Non-pigmented ciliary epithelial cell (primary cell): Measurements from ENCODE around the gene RNF166.

Experiments
- DNase-seq: peaks from one replicate; pipeline ENCODE4 v3.0.0-alpha.2; 2010; ENCODE audit warnings: low read depth

The RNF166 gene, protein sequence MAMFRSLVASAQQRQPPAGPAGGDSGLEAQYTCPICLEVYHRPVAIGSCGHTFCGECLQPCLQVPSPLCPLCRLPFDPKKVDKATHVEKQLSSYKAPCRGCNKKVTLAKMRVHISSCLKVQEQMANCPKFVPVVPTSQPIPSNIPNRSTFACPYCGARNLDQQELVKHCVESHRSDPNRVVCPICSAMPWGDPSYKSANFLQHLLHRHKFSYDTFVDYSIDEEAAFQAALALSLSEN

DNA sequence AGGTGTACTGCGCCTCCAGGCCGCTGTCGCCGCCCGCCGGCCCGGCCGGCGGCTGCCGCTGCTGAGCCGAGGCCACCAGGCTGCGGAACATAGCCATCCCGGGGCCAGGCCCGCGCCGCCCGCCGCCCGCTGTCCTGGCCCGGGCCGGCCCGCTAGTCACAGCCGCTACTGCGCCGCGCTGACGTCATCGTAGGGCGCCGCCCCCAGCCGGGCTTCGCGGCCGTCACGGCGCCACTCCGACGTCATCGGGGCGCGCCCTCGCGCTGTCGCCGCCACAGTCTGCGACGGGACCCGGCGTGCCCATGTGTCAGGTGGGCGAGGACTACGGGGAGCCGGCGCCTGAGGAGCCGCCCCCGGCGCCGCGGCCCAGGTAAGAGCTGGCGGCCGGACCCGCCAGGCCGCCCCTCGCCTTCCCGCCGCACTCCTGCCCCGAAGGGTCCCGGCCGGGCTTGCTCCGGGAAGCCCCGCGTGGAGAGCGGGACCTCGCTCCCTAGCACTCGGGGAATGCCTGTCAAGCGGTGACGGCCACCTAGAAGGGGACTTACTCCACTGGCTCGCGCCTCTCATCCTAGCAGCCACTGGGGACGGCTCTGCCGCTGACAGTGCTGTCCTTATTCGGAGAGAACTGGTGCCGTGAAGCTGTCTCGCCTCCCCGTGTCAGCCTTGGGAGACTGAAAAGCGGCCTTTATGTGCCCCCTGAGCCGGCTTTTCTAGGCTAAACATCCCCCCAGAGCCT is at the start of gene RNF166, which contains the start of gene CTU2:
Gene RNF166, minus strand, starts transcription at position 180 of the 736 bp plus-strand sequence. Its CDS starts 83 bp downstream, at position 97.
Gene CTU2, plus strand, starts transcription at position 275 of the 736 bp plus-strand sequence. Its CDS starts 28 bp downstream, at position 303.
- DNase-seq, result no peak

DNA sequence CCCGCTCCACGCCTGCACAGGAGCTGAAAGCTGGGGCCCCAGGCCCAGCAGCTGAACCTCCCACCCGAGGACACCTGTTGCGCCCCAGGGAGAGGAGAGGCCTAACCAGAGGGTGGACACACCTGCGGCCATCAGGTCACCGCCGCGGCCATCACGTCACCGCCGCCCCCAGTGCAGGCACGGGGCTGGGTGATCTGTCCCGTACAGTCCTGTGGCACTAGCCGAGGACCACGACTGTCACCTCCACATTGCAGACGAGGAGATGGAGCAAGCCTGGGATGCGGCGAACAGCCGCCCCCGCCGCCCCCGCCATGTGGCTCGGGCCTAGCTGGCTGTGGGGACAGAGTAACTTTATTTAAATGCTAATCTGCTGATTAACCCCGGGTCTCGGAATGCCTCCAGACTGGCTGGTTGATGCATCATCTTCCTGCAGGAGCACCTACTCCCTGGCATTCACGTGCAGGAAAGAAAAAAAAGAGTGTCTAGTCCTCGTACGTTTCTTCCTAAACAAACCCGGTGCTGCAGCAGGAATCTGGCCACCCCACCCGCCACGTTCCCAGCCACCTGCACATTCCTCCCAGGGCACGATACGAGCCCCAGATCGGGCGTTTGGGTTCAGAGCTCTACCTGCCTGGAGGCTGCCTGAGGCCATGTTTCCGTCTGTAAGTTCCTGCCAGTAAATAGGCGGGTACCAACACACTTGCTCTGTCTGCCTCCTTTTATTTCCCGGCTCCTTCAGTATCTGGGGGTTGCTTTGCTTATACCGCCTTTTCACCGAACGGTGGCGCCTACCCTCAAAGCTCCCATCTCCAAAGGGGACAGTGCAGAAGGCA is 48.9 kb upstream of the RNF166 start:
- DNase-seq, result no peak

DNA sequence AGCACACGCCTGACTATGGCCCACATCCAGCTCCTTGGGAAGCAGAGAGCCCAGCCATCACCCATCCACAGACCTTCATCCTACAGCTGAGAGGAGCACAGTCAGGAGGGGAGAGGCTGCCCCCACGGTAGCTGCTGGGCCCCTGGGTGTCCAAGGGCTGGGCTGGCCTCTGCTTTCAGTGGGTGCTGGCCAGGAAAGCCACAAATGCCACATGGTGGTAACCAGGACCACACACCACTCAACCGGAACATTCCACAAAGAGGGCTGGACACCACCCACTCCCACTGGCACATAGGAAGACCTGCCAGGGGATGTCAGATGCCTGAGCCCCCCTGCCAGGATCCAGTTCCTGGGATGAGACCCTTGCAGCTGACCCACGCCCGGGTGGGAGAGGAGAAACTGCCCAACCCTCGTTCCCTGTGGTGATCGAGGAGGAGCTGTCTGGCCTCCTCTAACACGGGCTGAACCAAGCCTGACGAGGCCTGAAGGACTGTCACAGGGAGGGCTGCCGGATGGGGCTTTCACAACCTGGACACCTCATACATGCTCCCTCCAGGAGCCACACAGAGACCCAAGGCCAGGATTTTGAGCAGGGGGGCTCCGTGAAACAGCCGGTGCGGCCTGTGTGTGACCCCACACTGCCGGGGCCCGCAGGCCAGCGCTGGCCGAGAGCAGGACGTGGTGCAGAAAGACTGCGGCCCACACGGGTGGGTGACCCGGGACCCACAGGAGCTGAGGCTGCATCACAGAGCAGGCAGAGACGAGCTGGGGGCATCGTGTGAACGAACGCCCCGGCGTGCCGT is 48.1 kb upstream of the RNF166 start:
- DNase-seq, result no peak

DNA sequence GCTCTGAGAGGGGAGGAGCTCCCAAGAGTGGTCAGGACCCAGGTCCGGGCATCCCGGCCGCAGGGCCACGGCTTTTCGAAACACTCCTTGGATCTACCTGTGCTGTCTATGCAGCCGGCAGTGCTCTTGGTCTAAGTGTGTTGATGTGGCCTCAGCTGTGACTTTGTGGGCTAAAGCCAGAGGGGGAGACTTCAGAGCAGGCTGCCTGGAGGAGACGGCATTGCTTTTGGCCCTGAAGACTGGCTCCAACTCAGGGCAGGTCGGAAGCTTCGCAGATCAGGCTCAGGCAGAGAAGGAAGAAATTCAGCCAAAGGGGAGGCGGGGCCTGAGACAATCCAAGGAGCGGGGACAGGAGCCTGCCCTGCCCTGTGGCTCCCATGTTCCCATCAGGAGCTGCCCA is 47.4 kb upstream of the RNF166 start:
- DNase-seq, result no peak

DNA sequence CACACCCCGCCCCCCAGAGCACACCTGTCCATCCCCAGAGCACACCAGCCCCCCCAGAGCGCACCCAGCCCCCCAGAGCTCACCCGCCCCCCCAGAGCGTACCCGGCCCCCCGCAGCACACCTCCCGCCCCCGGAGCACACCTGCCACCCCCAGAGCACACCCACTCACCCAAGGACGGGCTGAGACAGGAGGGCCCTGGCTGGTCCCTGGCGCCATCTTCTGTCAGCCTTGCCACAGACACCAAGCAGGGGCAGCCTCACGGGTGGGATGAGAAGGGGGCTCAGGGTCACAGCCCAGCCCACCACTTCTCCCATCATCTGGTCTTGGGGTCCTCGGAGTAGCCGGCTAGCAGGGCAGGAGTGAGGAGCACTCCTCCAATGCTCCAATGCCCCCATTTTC is 47.0 kb upstream of the RNF166 start:
- DNase-seq, result no peak

DNA sequence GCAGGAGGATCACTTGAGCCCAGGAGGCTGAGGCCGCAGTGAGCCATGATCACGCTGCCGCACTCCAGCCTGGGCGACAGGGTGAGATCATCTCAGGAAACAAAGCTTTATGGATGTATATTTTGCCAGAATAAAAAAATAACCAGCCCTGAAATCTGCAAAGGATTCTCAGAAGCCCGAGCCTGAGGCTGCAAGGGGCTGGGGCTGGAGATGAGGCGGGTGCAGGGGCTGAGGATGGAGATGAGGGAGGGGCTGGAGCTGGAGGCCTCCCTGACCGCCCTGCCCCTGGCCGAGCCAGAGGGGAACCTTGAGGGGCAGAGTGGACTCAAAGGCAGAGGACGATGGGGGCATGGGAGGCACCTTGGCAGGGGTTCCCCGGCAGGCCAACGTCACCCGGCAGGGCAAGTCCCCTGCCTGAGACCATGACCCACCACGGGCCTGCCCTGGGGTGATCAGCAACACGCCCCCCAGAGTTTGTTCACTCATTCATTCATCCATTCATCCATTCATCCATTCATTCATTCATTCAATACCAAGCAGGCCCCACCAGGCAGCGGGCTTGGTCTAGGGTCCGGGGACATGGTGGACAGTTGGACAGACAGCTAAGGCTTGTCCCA is 46.3 kb upstream of the RNF166 start:
- DNase-seq, result no peak

DNA sequence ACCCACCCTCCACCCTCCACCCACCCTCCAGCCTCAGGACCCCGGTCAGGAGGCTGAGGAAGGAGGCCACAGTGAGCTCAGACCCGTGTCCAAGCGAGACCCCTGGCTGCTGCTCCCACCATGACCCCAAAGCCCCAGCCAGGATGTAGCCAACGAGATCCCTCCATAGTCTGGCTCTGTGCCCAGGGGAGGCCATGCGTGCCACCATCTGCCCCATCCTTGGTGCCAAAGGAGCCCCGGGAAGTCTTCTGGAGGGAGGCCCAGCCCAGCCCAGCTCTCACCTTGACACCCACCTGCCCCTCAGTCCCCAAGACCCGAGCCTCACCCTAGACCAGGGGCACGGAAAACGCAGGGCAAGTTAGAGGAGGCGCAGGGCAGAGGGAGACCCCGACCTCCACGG is 44.6 kb upstream of the RNF166 start:
- DNase-seq, result no peak

DNA sequence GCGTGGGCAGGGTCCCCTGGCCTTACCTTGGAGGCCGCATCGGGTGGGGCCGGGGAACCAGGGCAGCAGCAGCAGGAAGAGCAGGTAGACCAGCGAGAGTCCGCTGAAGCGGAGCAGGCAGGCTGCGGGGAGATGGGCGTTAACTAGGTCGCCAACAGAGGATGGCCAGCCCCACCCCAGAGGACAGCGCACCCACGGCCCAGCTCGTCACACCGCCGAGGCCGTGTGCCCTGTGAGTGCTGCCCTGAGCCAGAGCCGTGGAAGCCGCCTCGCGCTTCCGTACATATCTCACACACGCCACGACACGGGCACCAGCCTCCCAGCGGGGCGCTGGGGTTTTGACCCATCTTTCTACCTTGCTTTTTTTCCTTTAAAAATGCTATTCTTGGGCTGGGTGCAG is 43.1 kb upstream of the RNF166 start:
- DNase-seq, result no peak

DNA sequence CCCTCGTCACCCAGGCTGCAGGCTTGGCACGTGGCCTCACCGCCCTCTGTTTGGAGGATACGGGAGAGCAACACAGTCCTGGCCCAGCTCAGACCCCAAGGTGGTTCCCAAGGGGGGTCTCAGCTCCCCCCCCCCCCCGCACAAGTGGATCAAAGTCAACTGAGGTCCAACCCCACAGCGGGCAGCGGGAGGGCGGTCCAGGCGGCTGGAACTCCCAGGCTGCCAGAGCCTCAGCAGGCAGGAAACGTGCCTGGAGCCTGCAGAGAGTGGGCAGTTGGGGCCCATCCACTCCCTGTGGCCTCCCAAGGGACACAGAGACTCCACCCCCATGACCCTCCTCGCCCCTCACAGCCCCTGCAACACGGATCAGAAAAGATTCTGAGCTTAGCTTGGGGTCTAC is 42.2 kb upstream of the RNF166 start:
- no peak for DNase-seq

DNA sequence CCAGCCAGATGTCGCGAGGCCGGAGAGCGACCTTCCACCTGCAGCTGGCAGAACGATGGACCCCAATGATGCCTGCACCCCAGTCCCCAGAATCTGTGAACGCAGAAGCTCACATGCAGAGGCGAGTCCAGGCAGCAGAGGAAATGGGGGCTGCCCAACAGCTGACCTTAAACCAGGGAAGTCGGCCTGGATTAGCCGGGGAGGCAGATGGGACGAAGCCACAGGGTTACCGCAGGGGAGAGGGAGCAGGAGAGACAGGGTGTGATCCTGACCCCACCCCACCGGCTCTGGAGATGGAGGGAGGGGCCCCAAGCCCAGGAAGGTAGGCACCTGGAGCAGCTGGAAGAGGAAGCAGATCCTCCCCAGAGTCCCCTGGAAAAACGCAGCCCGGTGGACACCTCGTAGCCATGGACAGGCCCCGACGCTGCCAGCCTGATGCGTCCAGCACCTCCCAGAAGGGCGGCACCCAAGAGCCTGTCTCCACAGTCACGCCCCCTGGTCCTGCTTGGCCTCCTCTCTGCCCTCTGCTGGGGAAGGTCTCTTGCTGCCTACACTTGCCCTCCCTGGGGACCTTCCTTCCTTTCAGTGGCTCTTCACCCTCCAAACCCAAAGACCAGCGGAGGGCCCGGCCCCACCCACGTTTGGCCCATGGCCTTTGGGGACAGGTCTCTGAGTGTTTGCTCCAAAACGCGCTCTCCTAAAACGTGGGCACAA is 41.5 kb upstream of the RNF166 start:
- DNase-seq, result no peak

DNA sequence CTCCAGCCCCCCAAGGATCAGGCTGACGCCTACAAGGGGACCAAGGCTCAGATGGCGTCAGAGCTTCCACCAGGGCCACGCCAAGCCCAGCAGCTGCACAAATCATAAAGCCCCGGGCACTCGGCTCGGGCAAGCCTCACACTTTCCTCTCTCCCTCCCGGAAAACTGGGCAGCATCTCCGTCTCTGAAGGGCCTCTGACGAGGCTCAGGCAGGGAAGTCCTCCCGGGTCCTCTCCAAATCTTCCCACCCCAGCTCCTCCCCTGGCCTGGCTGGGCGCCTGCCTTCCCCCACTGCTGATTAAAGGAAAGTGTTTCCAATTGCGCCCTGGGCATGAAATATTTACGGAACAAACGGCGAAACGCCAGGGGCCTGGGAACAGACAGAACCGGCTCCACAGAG is 40.3 kb upstream of the RNF166 start:
- no peak for DNase-seq

DNA sequence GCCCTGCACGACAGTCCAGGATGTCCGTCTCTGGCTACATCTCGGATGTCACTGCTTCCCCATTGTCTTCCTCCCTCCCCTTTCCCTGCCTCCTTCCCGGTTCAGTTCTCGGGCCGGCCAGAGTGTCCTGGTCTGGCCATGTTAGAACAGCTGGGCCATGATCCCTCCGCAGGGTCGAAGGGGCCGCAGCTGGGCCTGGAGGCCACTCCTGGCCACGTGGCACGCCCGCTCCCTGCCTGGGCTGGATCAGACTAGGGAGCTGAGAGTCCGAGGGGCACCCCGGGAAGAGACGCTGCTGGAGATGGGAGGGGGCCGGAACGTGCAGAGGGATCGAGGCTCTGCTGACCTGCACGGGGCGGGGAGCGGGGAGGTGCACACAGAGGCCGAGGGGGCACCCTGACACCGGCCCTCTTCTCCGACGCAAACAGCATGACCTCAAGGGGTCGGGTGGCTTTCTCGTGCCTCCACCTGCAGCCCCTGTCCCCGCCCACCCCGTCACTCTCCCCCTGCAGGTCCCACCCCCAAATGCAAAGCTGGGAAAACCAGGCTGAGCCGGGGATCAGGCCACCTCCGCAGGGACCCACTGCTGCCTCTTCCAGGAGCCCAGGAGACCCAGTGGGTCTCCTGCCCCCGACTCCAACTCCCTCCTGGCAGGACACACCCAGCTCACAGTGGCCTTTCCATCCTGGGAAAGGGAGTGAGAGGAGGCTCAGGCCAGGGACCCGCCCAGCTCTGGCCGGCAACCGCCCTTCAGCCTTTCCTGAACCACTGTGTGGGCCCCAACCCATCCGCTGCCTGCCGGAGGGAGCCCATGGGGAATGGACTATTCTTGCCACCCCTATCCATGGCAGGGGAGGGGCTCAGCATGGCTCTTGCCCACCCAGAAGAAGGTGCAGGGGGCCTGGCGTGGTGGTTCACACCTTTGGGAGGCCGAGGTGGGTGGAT is 38.6 kb upstream of the RNF166 start:
- no peak for DNase-seq

DNA sequence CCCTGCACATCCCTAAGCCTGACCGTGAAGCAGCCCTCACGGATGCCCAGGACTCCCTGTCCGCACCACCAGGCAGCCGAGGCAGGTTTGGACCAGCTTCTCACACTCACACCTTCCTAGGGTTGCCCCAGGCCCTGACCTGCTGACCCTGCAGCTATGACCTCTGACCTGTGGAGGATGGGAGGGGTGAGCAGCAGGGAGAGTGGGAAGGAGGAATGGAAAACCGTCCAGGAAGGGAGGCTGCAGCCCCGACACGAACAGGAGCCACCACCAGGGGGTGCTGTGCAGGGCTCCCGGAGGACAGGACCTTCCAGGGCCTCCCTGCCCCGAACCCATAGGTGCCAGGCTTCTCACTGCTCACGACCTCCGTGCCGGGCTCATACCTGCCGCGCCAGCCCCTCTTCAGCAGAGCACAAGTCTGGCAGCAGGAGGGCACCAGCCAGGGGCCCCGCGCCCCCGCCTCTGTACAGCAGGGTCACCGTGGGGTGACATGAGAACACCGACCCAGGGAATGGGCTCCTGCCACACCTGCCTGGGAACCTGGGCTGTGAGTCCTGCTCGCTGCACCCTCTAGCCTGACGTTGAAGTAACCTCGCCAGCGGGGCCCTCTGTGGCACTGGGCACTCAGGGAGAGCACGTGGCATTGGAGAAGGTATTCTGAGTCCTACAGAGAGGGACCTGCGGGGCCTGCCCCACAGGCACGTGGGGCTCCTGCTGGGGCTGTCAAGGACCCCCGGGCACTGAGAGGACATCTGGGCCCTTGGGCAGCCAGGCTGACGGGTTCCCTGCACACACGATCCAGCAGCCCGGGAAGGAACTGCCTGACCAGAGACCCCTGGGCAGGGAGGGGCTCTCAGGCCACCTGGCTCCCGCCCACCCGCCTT is 37.7 kb upstream of the RNF166 start:
- DNase-seq, result no peak

DNA sequence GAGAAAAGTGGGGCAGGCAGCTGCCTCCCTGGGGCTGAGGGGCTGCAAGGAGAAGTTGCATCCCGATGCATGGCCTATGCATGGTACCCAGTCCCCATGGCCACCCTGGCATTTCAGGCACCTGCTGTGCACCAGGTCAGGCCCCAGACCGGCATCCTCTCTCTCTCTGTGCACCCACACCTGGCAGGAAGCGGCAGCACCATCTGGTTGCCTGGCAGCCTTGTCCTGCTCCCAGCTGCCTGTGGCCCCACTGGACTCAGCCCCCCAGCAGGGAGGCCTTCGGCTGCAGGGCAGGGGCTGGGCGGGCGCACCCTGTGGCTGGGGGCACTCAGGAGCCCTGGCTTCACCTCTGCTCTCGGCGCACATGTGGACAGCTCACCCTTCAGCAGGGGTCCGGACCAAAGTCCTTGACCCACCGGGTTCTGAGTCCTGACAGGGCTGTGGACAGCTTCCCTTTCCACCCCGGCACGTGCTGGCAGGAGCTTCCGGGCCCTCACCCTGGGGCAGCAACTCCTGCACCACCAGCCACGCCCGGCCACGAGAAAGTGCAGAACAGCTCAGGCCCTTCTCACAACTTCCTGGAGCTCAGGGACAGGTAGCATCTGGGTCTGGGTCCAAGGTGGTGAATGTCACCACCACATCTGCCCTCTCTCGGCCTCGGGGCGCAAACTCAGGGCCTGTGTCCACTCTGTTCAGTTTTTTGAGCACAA is 36.8 kb upstream of the RNF166 start:
- DNase-seq, result no peak

DNA sequence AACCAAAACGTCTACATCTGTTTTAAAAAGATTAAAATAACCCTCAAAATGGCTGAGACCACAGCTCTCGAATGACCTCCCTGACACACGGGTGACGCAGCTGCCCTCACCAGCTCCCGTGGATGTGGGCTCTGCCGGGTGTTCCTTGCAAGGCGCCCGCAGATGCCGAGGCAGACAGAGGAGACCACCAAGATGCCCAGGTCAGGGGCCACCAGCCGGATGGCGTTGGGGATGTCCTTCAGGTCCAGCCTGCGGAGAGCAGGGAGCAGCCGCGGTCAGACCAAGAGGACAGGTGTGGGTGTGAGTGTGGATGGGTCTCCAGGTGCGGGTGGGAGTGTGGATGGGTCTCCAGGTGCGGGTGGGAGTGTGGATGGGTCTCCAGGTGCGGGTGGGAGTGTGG is 35.2 kb upstream of the RNF166 start:
- DNase-seq, result no peak

DNA sequence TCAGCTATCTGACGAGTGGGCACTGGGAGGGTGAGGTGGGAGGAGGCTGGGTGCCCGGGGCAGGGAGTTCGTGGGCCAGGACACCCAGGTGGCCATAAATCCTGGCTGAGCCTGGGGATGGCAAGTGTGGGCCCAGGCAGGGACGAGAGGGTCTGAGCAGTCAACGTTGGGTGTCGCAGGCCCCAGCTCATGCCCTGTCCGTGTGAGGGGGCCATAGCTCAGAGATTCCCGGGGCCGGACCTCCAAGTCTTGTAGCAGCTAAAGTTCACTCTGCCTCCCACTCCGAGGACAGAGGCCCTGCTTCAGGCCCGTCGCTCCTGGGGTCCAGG is 34.5 kb upstream of the RNF166 start:
- DNase-seq, result no peak

DNA sequence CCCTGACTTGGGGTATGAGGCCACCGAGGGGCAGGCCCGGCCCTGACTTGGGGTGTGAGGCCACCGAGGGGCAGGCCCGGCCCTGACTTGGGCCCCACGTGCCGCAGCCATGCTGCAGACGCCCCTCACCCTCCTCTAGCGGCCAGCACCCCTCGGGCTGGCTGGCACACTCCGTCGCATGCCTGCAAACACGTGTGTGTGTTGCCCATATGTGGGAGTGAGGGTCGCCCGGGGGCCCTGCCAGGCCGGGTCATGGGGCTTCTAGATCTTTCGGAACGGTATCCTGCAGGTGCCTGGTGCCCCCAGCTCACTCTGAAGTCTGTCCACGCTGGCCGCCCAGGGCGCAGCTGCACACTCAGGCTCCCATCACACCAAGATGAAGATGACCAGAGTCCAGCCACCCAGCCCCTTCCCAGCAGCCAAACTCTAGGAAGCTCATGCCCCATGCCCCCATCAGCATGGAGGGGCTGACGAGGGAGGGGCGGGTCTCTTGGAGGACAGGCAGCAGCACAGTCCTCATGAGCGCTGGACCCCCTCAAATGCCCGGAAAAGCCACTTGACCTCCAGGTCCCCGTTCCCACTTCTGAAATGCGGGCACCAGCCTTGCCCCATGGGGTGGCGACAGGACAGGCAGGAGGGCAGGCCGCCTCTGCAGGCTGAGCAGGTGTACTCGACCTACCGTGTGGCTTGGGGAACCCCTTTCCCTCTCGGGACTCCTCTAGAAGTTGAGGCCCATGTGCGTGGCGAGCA is 33.9 kb upstream of the RNF166 start:
- no peak for DNase-seq
